Right lobe of liver (tissue), 4 donors: ENCODE measurements around the gene SLC9C1.

Experiments
- CTCF ChIP-seq, 4 donors: fragments of 200-600 bp in 3 of 4; fragments of 450-650 bp in 1 of 4; IDR thresholded peaks; one replicate each; pipeline versions ENCODE4 v1.5.1 to v1.8.0; 2016 to 2022; ENCODE audit warnings: antibody characterized with exemption in 4 of 4, mild to moderate bottlenecking in 2 of 4
- POLR2A ChIP-seq: fragments of 450-650 bp; IDR thresholded peaks from one replicate; pipeline ENCODE4 v1.6.1; 2017; ENCODE audit warnings: antibody characterized with exemption, mild to moderate bottlenecking
- donor health status: DM: no; HTN: no; CAD: no.
- donor health status: DM: no; HTN: no; CAD: no.
- donor health status: DM: no; HTN: yes; CAD: no.

- no peak for TF ChIP-seq POLR2A
- peak; percentile 47 to 64 (median 60) for TF ChIP-seq CTCF (IDR thresholded peaks at IDR 0.05)
Measured at GRCh38 chr3:112293368-112294321, at the start of gene SLC9C1.
